Hematopoietic multipotent progenitor cell treated with erythropoietin and hydrocortisone succinate and interleukin-3 and kit ligand, for 17 days (in vitro differentiated cells): Measurements from ENCODE around the gene IKBIP.
"Not testable (repeated sequence)": the region's sequence is repeated elsewhere in the genome, so short reads cannot be mapped to it uniquely, and the experiment has no call there.

Experiments used
- DNase-seq: peaks from one replicate; pipeline ENCODE4 v3.0.0-alpha.2; 2015; ENCODE audit warnings: low spot score

The IKBIP gene

GRCh38 chr12:98576795-98577194 is 67.8 kb downstream of the IKBIP start:
- DNase-seq: not testable (repeated sequence)

GRCh38 chr12:98575013-98575412 is 69.6 kb downstream of the IKBIP start:
- DNase-seq: no peak
